ENCODE measurements around the gene GARIN5A.

GRCh38 chr19:50418176-50419021 lies 58.2 kb downstream of the GARIN5A start, which contains the start of gene SPIB:
- TF ChIP-seq CTCF (conservative IDR thresholded peaks at IDR 0.05; ENCODE audit: low read depth, low read length) (no peak), EZH2 (IDR thresholded peaks at IDR 0.05; ENCODE audit: low read length, unreplicated experiment) (no peak), EZH2phosphoT487 (IDR thresholded peaks at IDR 0.05; ENCODE audit: borderline replicate concordance, low read length) (no peak)
